A549 (cell line): Measurements from ENCODE around the gene CPNE7. TPM values are rescaled to one million over a fixed set of nuclear protein-coding genes. Genes with fewer than 3 reads are reported as not detected.

Source experiments
- ATAC-seq, 2 experiments: fragments of 200-7000 bp in 1 of 2; fragments of >200 bp in 1 of 2; cut with Nextera tagmentation in 1 of 2; cut with Tn5 transposase in 1 of 2; 3 replicates each; pipeline versions ENCODE4 v1.8.0 to v1.9.1; 2018 to 2020; ENCODE audit warnings: mild to moderate bottlenecking in 1 of 2, moderate library complexity in 1 of 2
- CTCF ChIA-PET: fragments of 300-600 bp; sonication (Branson Sonifier 250); formaldehyde crosslinking; extraction: SDS; loops from one replicate; lab custom pipeline; 2021; ENCODE audit warnings: antibody characterized with exemption, inconsistent platforms; lab: Yijun Ruan, JAX
- POLR2A ChIA-PET: fragments of 350-600 bp; formaldehyde crosslinking; extraction: SDS; loops from one replicate; lab custom pipeline; 2021; ENCODE audit warnings: antibody characterized with exemption, inconsistent platforms; lab: Yijun Ruan, JAX
- DNase-seq, 2 experiments: peaks; one replicate each; pipeline versions ENCODE4 v3.0.0 to v3.0.0-alpha.2; 2011 to 2016; ENCODE audit warnings: low read depth in 1 of 2, low spot score in 1 of 2
- FAIRE-seq: peaks from 2 replicates; lab custom pipeline; 2011; peaks lifted over from hg19 to GRCh38; lab: Jason Lieb, UNC
- H3K27ac ChIP-seq, 2 experiments: fragments of >200 bp; sonication (Bioruptor Twin); formaldehyde crosslinking; 3 replicates each; pipeline ENCODE4 v1.5.1; 2016 to 2017
- H3K4me1 ChIP-seq: fragments of >200 bp; sonication (Bioruptor Twin); formaldehyde crosslinking; 3 replicates; pipeline ENCODE4 v1.6.1; 2016
- H3K4me2 ChIP-seq: fragments of >200 bp; sonication (Bioruptor Twin); formaldehyde crosslinking; 3 replicates; pipeline ENCODE4 v1.6.1; 2016
- H3K4me3 ChIP-seq: fragments of >200 bp; sonication (Bioruptor Twin); formaldehyde crosslinking; 3 replicates; pipeline ENCODE4 v1.5.1; 2016
- H3K9me3 ChIP-seq: fragments of >200 bp; sonication (Bioruptor Twin); formaldehyde crosslinking; 3 replicates; pipeline ENCODE4 v1.6.1; 2016
- CBX2 ChIP-seq: fragments of 200-600 bp; sonication (generic); IDR thresholded peaks from 2 replicates; pipeline ENCODE4 v1.6.1; 2016; ENCODE audit warnings: low read depth, mild to moderate bottlenecking, borderline replicate concordance
- CHD2 ChIP-seq: fragments of 150-350 bp; IDR thresholded peaks from 2 replicates; pipeline ENCODE4 v1.6.1; 2014; ENCODE audit warnings: low read length; ENCODE audit not compliant: partially characterized antibody
- CHD4 ChIP-seq: fragments of 200-600 bp; sonication (generic); IDR thresholded peaks from 2 replicates; pipeline ENCODE4 v1.6.1; 2016; ENCODE audit warnings: antibody characterized with exemption, mild to moderate bottlenecking, borderline replicate concordance
- EP300 ChIP-seq, 2 experiments: fragments of >200 bp; sonication (Bioruptor Twin); formaldehyde crosslinking; IDR thresholded peaks; 2 replicates in 1 of 2; 3 replicates in 1 of 2; pipeline ENCODE4 v1.6.1; 2016 to 2017
- FOSB ChIP-seq: fragments of 250-450 bp; sonication (Bioruptor Pico); IDR thresholded peaks from 2 replicates; pipeline ENCODE4 v1.5.0; 2020; ENCODE audit warnings: mild to moderate bottlenecking, moderate library complexity
- HOXA7 ChIP-seq: fragments of 250-450 bp; sonication (Bioruptor Pico); IDR thresholded peaks from 2 replicates; pipeline ENCODE4 v1.5.0; 2020; ENCODE audit warnings: mild to moderate bottlenecking, moderate library complexity
- MAX ChIP-seq: IDR thresholded peaks from 2 replicates; pipeline ENCODE4 v1.6.1; 2012
- MAZ ChIP-seq: fragments of 150-350 bp; IDR thresholded peaks from 2 replicates; pipeline ENCODE4 v1.6.1; 2014; ENCODE audit warnings: antibody characterized with exemption, low read depth, low read length, borderline replicate concordance
- NFE2L2 ChIP-seq: fragments of 150-350 bp; conservative IDR thresholded peaks from 2 replicates; pipeline ENCODE4 v1.6.1; 2014; ENCODE audit warnings: low read length
- NPAS2 ChIP-seq: fragments of 250-450 bp; sonication (Bioruptor Pico); IDR thresholded peaks from 2 replicates; pipeline ENCODE4 v1.8.0; 2022; ENCODE audit warnings: mild to moderate bottlenecking, moderate library complexity, borderline replicate concordance
- POLR2A ChIP-seq: IDR thresholded peaks from 2 replicates; pipeline ENCODE4 v1.6.1; 2012; ENCODE audit warnings: mild to moderate bottlenecking, low read length
- POLR2AphosphoS2 ChIP-seq: conservative IDR thresholded peaks from 2 replicates; pipeline ENCODE4 v1.6.1; 2012; ENCODE audit warnings: low read length, improper control_type of control experiment, inconsistent platforms
- ZFP36 ChIP-seq: fragments of 450-650 bp; IDR thresholded peaks from 2 replicates; pipeline ENCODE4 v1.6.1; 2014; ENCODE audit warnings: borderline replicate concordance; ENCODE audit not compliant: partially characterized antibody
- WGBS: methylation state at CpG from one replicate; pipeline ENCODE4 v1.1.6; 2017; ENCODE audit errors: missing lambda C conversion rate; 5-methylcytosine and 5-hydroxymethylcytosine counted together
- polyA plus RNA-seq, 4 experiments: library from polyadenylated mRNA; depleted of rRNA in 3 of 4; stranded (reverse); fragments of >200 nt; fragmentation: RNase III in 1 of 4; extraction: RNeasy Plus Mini Kit Qiagen cat#74134 plus additional on column Dnase treatment in 1 of 4; gene quantifications; 2 replicates in 3 of 4; 3 replicates in 1 of 4; pipeline ENCODE4 v1.2.3, GENCODE V29; 2011 to 2017
- TF ChIP-seq, protein P1 (sequence below): fragments of 450-650 bp; IDR thresholded peaks from 2 replicates; pipeline ENCODE4 v1.6.1; 2014; ENCODE audit warnings: antibody characterized with exemption
- TF ChIP-seq, protein P2 (sequence below): IDR thresholded peaks from 2 replicates; pipeline ENCODE4 v1.6.1; 2012
- TF ChIP-seq, protein P3 (sequence below): fragments of 250-450 bp; sonication (Bioruptor Pico); IDR thresholded peaks from 2 replicates; pipeline ENCODE4 v1.5.0; 2021; ENCODE audit warnings: mild to moderate bottlenecking, moderate library complexity, borderline replicate concordance

CPNE7 gene
- polyA plus RNA-seq, 2 of the 4 experiments (the other 2 are of a cell fraction) = 22.8 to 45.2 TPM

DNA sequence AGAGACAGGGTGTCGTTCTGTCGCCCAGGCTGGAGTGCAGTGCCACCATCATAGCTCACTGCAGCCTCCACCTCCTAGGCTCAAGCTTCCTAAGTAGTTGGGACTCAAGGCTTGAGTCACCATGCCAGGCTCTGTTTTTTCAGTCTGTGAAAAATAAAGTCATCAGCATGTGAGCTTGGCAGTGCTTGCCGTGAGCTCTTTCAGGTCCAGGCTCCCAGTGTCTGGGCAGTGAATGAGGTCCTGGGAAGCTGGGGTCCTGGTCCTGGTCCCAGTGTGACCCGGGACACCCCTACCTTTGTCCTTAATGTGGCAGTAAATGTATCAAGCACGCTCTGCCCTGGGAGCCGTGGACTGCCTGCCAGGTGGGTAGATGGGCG, 38.0 kb upstream of the CPNE7 start:
- no peak overlapping the region for H3K27ac ChIP-seq
- ATAC-seq = no peak
- H3K4me1 ChIP-seq = no peaks in the 10 kb centered on the region
- POLR2A ChIA-PET = no interaction called here
- TF ChIP-seq HOXA7 (CRISPR knock-in tag) = no peak
- TF ChIP-seq, all 56 proteins: peak for 0
- DNase-seq (no peak), FAIRE-seq (no peak)
- 94% methylated on average over 7 of the region's 7 CpGs for WGBS
- CTCF ChIA-PET = interaction anchor here (0.7 to 1.5 kb wide), 3 partner anchors 11 to 263 kb away, joined by 3 to 5 read pairs (median 3); no protein-coding TSS in a partner anchor
- H3K4me3 ChIP-seq = no peak overlapping the region
- no peaks in the 10 kb centered on the region for H3K9me3 ChIP-seq
- no peak overlapping the region for H3K4me2 ChIP-seq

GRCh38 chr16:89538286-89538685, 37.3 kb upstream of the CPNE7 start:
- Histone ChIP-seq H3K4me1 (no peaks in the 10 kb centered on the region), H3K4me3 (no peak overlapping the region)
- 94% methylated on average over 12 of the region's 12 CpGs for WGBS
- TF ChIP-seq ZFP36 = no peak
- TF ChIP-seq CHD2 = no peak
- TF ChIP-seq, all 56 proteins: peak for 0
- CTCF ChIA-PET = interaction anchor here (0.7 to 1.0 kb wide), 2 partner anchors 77 to 264 kb away, joined by 3 to 4 read pairs; no protein-coding TSS in a partner anchor
- Histone ChIP-seq H3K9me3 (no peaks in the 10 kb centered on the region), H3K4me2 (no peak overlapping the region), H3K27ac (no peak overlapping the region)
- no peak for ATAC-seq
- FAIRE-seq = no peak
- POLR2A ChIA-PET = no interaction called here
- no peak for DNase-seq

GRCh38 chr16:89540557-89540956, 35.0 kb upstream of the CPNE7 start:
- DNase-seq (no peak), FAIRE-seq (no peak), ATAC-seq (no peak)
- TF ChIP-seq, protein P1, sequence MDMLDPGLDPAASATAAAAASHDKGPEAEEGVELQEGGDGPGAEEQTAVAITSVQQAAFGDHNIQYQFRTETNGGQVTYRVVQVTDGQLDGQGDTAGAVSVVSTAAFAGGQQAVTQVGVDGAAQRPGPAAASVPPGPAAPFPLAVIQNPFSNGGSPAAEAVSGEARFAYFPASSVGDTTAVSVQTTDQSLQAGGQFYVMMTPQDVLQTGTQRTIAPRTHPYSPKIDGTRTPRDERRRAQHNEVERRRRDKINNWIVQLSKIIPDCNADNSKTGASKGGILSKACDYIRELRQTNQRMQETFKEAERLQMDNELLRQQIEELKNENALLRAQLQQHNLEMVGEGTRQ = peak; percentile 28; the same call in 1 of the 2 replicates
- TF ChIP-seq, protein P2, sequence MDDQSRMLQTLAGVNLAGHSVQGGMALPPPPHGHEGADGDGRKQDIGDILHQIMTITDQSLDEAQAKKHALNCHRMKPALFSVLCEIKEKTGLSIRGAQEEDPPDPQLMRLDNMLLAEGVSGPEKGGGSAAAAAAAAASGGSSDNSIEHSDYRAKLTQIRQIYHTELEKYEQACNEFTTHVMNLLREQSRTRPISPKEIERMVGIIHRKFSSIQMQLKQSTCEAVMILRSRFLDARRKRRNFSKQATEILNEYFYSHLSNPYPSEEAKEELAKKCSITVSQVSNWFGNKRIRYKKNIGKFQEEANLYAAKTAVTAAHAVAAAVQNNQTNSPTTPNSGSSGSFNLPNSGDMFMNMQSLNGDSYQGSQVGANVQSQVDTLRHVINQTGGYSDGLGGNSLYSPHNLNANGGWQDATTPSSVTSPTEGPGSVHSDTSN = no peak
- Histone ChIP-seq H3K4me1 (no peaks in the 10 kb centered on the region), H3K4me3 (no peak overlapping the region), H3K9me3 (no peaks in the 10 kb centered on the region), H3K4me2 (no peak overlapping the region), H3K27ac (no peak overlapping the region)
- WGBS = 87% methylated on average over 13 of the region's 13 CpGs
- CTCF ChIA-PET = interaction anchor here (0.6 to 2.3 kb wide), 8 partner anchors 8 to 227 kb away, joined by 3 to 8 read pairs (median 4); no protein-coding TSS in a partner anchor
- POLR2A ChIA-PET = no interaction called here

DNA sequence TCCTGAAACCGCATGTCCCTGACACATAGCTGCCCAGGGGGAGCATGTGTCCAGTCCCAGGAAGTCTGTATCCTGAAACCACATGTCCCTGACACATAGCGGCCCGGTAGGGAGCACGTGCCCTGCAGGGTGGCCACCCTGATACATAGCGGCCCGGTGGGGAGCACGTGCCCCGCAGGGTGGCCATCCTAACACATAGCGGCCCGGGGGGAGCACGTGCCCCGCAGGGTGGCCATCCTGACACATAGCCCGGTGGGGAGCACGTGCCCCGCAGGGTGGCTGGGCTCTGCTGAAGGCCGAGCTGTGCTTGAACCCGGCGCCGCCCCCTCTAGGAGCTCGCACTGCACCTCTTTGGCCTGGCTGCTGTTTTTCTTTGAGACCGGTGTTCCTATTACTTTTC, 33.8 kb upstream of the CPNE7 start:
- peak in 1 of 2 experiments; percentile 14; a peak in 2 of 6 replicates for ATAC-seq
- TF ChIP-seq POLR2A (no peak), CHD2 (no peak), NPAS2 (CRISPR knock-in tag) (no peak), MAX (no peak), CBX2 (no peak), NFE2L2 (no peak), MAZ (no peak), EP300 (IDR thresholded peaks at IDR 0.05) (no peak), POLR2AphosphoS2 (no peak), CHD4 (no peak), FOSB (no peak)
- TF ChIP-seq, protein P3, sequence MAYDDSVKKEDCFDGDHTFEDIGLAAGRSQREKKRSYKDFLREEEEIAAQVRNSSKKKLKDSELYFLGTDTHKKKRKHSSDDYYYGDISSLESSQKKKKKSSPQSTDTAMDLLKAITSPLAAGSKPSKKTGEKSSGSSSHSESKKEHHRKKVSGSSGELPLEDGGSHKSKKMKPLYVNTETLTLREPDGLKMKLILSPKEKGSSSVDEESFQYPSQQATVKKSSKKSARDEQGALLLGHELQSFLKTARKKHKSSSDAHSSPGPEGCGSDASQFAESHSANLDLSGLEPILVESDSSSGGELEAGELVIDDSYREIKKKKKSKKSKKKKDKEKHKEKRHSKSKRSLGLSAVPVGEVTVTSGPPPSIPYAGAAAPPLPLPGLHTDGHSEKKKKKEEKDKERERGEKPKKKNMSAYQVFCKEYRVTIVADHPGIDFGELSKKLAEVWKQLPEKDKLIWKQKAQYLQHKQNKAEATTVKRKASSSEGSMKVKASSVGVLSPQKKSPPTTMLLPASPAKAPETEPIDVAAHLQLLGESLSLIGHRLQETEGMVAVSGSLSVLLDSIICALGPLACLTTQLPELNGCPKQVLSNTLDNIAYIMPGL = no peak
- no peak overlapping the region for H3K27ac ChIP-seq
- CTCF ChIA-PET = interaction anchor here (1.1 to 1.8 kb wide), 4 partner anchors 10 to 100 kb away, joined by 3 to 5 read pairs (median 4); no protein-coding TSS in a partner anchor
- WGBS = 94% methylated on average over 16 of the region's 21 CpGs
- POLR2A ChIA-PET = no interaction called here
- H3K4me2 ChIP-seq = no peak overlapping the region
- no peak for FAIRE-seq
- H3K4me1 ChIP-seq = no peaks in the 10 kb centered on the region
- no peaks in the 10 kb centered on the region for H3K9me3 ChIP-seq
- H3K4me3 ChIP-seq = no peak overlapping the region
- DNase-seq = no peak
